Spinal cord (tissue), 10 donors: ENCODE results near the gene HIC1. TPM values are rescaled to one million over a fixed set of nuclear protein-coding genes. Genes with fewer than 3 reads are reported as not detected.
A peak's percentile ranks its signal among the peaks of the same experiment; 100 is the strongest.

Source experiments
- DNase-seq, 6 donors: peaks; one replicate each; pipeline versions ENCODE4 v3.0.0 to v3.0.0-alpha.2; 2013 to 2015; ENCODE audit warnings: low spot score in 6 of 6, low read depth in 4 of 6
- H3K27ac ChIP-seq: one replicate; pipeline ENCODE4 v1.5.1; 2013; ENCODE audit warnings: low read depth, low read length, control low read depth
- H3K27me3 ChIP-seq: one replicate; pipeline ENCODE4 v1.6.1; 2013; ENCODE audit warnings: low read length; ENCODE audit not compliant: control insufficient read depth, insufficient read depth
- H3K36me3 ChIP-seq: one replicate; pipeline ENCODE4 v1.6.1; 2013; ENCODE audit warnings: low read length; ENCODE audit not compliant: control insufficient read depth, insufficient read depth
- H3K4me1 ChIP-seq: one replicate; pipeline ENCODE4 v1.6.1; 2013; ENCODE audit warnings: low read length; ENCODE audit not compliant: control insufficient read depth, insufficient read depth
- H3K4me3 ChIP-seq: one replicate; pipeline ENCODE4 v1.5.1; 2013; ENCODE audit warnings: low read depth, low read length, control low read depth
- H3K9me3 ChIP-seq: one replicate; pipeline ENCODE4 v1.6.1; 2013; ENCODE audit warnings: low read length; ENCODE audit not compliant: control insufficient read depth, insufficient read depth
- WGBS: methylation state at CpG from one replicate; pipeline ENCODE4 v1.1.5; 2013; ENCODE audit warnings: missing lambda C conversion rate; ENCODE audit not compliant: insufficient coverage; 5-methylcytosine and 5-hydroxymethylcytosine counted together
- polyA plus RNA-seq, 2 donors: library from polyadenylated mRNA; unstranded; fragments of 120-200 nt; gene quantifications; one replicate each; pipeline ENCODE4 v1.2.1, GENCODE V29; 2013; ENCODE audit not compliant: insufficient read length in 2 of 2
- total RNA-seq, 2 donors: library from RNA; depleted of rRNA in 1 of 2; stranded (reverse); fragments of 120-200 nt in 1 of 2; fragments of >200 nt in 1 of 2; gene quantifications; one replicate each; pipeline versions ENCODE4 v1.2.3 to v1.2.4, GENCODE V29; 2013 to 2014
- donor health status: healthy.

HIC1 gene
- total and polyA plus RNA-seq, 4 donors = 8.6 to 46.5 (median 14.2) TPM

DNA sequence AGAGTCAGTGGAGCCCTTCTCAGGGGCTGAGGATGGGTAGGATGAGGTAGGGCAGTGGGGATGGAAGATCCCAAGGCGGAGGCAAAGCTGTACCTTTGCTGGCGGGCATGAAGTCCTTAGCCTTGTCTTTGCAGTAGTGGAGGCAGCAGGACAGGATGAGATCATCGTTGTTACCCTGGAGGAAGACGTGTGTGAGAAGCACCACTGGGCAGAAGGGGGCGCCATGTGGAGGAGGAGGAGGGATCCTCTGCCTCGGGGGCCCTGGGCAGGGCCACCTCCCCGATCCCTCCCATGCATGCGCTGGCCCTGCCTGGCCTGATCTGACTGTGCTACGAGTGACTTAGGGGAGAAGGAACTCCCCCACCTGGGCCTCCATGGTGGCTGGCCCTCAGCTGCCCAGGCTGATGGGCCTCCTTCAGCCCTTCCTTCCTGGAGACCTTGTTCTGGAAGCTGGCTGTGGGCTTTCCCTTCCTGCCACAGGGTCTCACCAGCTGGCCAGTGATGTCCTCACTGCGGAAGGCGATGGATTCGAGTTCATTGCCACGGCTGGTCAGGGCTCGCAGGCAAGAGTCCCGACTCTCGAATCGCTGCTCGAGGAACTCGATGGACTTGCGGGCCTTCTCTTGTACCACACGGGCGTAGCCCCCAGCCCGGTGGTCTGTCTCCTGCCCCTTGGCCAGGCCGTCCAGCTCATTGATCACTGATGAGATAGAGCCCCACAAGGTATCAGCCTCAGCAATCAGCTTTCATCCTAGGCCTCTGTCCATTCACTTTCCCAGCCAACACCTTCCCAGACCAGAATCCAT is 10.3 kb downstream of the HIC1 start:
- peaks cover 83% of the 10 kb centered on the region for H3K36me3 ChIP-seq
- WGBS = 84% methylated on average over 23 of the region's 24 CpGs
- H3K4me1 ChIP-seq = peaks cover 80% of the 10 kb centered on the region
- H3K27me3 ChIP-seq = peaks cover 17% of the 10 kb centered on the region
- peak overlapping the region; percentile 88 for H3K27ac ChIP-seq
- no peak overlapping the region for H3K4me3 ChIP-seq
- DNase-seq = peak in 1 of 6 donors; percentile 24
- H3K9me3 ChIP-seq = no peaks in the 10 kb centered on the region

DNA sequence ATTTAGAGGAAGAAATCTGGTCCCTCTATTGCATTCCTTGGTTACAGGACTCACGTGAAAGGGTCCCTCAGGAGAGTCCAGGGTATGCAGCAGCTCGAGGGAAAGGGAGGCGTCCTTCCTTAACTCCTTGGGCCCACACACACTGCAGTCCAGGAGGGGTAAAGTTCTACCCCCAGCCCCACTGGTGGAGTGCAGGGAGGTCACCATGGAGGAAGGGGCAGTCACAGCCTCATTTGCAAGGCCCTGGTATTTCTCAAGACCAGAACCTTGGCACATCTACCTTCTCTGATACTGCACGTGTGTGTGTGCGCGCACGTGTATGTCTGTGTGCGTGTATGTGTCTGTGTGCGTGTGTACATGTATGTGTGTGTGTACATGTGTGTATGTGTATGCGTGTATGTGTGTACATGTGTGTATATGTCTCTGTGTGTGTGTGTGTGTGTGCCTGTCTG is 11.1 kb downstream of the HIC1 start:
- peaks cover 83% of the 10 kb centered on the region for H3K36me3 ChIP-seq
- H3K27ac ChIP-seq = peak overlapping the region; percentile 88
- WGBS = 96% methylated on average over 8 of the region's 10 CpGs
- H3K4me1 ChIP-seq = peaks cover 80% of the 10 kb centered on the region
- DNase-seq = no peak
- H3K27me3 ChIP-seq = peaks cover 9% of the 10 kb centered on the region
- no peak overlapping the region for H3K4me3 ChIP-seq
- no peaks in the 10 kb centered on the region for H3K9me3 ChIP-seq

DNA sequence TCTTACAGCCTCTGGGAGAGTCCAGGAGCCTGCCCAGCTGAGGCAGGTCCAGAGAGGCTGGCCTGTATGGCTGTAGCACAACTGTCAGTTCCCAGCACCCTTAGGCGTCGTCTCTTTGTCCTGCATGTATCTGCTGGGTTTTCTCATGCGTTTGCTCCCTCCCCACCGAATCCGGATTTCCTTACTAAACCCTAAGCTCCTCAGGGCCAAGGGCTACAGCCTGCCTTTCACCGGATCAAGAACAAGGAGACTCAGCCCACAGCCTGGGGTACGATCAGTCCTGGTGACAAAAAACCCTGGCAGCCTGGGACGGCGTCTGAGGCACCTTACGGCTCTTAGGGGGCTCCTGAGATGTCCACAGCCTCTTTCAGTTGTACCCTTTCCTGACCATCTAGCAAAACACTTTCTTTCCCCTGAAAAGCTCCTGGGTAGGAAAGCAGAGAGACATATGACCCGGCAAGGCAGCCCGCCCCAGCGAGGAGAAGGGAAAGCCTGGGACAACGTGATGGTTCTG is 12.2 kb downstream of the HIC1 start:
- peaks cover 82% of the 10 kb centered on the region for H3K4me1 ChIP-seq
- no peaks in the 10 kb centered on the region for H3K9me3 ChIP-seq
- peaks cover 83% of the 10 kb centered on the region for H3K36me3 ChIP-seq
- no peaks in the 10 kb centered on the region for H3K27me3 ChIP-seq
- 70% methylated on average over 11 of the region's 14 CpGs for WGBS
- H3K4me3 ChIP-seq = no peak overlapping the region
- peak in 1 of 6 donors; percentile 25 for DNase-seq
- peak overlapping the region; percentile 88 for H3K27ac ChIP-seq

DNA sequence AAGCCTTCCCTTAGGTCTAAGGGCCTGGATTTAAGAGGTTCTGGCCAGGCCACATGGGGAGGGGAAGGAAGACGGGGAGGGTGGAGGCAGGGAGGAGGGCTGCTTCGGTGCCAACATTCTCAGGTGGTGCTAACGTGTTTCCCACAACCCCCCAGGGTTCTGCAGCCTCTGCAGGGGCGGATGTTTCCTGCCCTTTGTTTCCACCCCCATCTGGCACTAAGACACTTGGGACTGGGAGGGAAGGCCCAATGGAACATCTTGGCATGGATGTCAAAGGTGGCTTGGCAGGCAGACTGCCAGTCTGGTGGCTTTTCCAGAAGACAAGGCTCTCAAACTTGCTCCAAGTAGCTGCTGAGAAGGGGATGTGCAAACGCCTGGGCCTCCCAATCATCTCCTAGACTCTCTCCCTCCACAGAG is 12.7 kb downstream of the HIC1 start:
- peak in 1 of 6 donors; percentile 31 for DNase-seq
- no peaks in the 10 kb centered on the region for H3K9me3 ChIP-seq
- H3K36me3 ChIP-seq = peaks cover 83% of the 10 kb centered on the region
- peaks cover 79% of the 10 kb centered on the region for H3K4me1 ChIP-seq
- 88% methylated on average over 2 of the region's 5 CpGs for WGBS
- H3K27me3 ChIP-seq = no peaks in the 10 kb centered on the region
- H3K4me3 ChIP-seq = no peak overlapping the region
- peak overlapping the region; percentile 88 for H3K27ac ChIP-seq

DNA sequence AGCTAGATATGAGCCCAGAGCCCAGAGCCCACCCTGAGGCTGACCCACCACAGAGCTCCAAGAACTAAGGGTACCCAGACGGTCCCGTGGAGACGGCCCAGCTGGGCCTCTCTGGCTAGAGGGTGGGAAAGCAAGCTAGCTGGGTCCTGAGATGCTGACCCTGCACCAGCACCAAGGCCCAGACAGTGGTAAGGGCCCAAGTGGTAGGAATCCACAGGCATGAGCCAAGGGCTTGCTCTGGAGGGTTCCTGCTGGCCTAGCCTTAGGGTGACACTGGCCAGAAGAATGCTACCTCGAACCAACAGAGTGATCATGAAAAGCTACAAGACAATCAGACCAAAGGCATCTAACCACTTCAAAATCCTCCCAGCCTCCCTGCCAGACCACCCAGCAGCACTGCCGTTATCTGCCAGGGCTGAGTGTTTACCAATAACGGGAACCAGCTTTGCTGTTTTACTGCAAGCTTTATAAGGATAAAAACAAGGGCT is 13.2 kb downstream of the HIC1 start:
- Histone ChIP-seq H3K27ac (peak overlapping the region; percentile 88), H3K4me1 (peaks cover 74% of the 10 kb centered on the region), H3K4me3 (no peak overlapping the region), H3K36me3 (peaks cover 79% of the 10 kb centered on the region), H3K27me3 (no peaks in the 10 kb centered on the region), H3K9me3 (no peaks in the 10 kb centered on the region)
- WGBS = 61% methylated on average over 5 of the region's 6 CpGs
- no peak for DNase-seq

DNA sequence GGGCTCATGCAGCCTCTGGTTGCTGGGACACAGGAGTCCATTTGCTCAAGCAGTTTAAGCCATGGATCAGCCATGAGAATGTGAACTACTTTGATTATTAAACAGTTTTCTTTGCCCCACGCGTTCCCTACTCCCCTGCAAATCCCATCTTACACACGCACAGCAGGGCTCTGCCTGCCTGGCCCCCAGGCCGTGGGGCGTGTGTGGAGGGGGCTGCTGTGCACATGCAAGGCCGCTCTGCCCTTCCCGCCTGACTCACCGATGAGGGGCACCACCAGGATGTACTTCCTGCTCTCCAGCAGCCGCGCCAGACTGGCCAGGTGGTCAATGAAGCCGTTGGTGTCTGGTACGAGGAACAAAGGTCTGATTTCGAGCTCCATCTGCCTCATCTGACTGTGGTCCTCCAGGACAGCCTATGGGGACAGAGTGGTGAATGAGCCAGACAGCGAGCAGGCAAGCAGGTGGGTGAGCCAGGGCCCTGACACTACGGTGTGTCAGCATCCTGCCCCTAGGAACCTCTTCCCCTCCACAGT is 13.7 kb downstream of the HIC1 start:
- Histone ChIP-seq H3K4me1 (peaks cover 69% of the 10 kb centered on the region), H3K27ac (peak overlapping the region; percentile 88), H3K9me3 (no peaks in the 10 kb centered on the region), H3K36me3 (peaks cover 75% of the 10 kb centered on the region), H3K4me3 (no peak overlapping the region), H3K27me3 (no peaks in the 10 kb centered on the region)
- WGBS = 50% methylated on average over 11 of the region's 15 CpGs
- DNase-seq = peak in 1 of 6 donors; percentile 38

DNA sequence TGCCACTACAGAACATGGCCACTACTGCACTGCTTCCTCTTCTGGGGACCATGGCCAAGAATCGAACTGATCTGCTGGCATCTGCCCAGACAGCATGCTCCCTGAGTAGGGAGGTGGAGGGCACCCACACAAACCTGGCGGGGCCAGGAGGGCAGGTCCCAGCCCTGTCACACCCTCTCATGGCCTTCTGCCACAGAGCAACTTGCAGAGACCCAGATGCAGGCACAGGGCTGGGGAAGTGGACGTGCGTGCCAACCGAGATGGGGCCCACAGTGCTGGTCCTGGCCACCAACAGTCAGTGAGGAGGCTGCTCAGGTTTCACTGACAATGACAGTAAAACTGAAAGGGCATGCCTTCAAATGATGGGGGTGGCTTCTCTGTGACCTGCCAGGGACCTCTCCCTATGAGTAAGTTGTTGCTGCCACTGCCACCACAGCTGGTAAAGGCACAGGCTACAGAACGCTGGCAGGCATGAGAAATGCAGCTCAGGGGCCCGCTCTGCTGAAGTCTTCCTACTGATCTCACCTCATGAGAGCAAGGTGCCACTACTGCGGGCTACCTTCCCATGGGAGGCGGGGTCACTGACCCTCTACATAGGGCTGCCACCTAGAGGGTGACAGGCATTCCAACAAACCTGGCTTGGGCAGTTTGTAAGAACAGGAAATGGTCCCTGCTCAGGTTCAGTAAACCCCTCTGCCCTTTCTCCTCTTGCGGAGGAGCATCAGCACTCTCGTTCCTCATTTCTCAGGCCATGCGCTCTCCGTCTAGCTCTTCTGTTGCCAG is 15.5 kb downstream of the HIC1 start:
- H3K4me1 ChIP-seq = peaks cover 62% of the 10 kb centered on the region
- H3K27me3 ChIP-seq = no peaks in the 10 kb centered on the region
- H3K27ac ChIP-seq = peak overlapping the region; percentile 65
- H3K36me3 ChIP-seq = peaks cover 65% of the 10 kb centered on the region
- H3K9me3 ChIP-seq = no peaks in the 10 kb centered on the region
- WGBS = 73% methylated on average over 13 of the region's 13 CpGs
- no peak for DNase-seq
- H3K4me3 ChIP-seq = no peak overlapping the region

DNA sequence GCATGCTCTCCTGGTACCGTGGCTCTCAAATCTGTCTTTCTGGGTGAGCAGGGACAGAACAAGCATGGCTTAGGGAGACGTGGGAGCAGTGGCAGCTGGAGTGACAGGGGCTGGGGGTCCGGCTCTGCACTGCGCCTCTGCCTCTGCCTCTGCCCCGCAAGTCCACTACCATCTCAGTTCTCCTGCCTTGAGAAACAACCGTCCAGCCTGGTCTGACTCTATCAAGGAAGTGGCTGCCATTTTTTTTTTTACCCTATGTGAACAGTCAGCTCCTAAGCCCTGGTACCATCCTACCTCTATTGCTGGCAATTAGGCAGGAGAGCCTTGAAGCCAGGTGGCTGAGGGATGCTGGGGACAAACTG is 16.1 kb downstream of the HIC1 start:
- peaks cover 63% of the 10 kb centered on the region for H3K36me3 ChIP-seq
- H3K9me3 ChIP-seq = no peaks in the 10 kb centered on the region
- H3K27me3 ChIP-seq = no peaks in the 10 kb centered on the region
- no peak for DNase-seq
- peak overlapping the region; percentile 65 for H3K27ac ChIP-seq
- H3K4me1 ChIP-seq = peaks cover 62% of the 10 kb centered on the region
- WGBS = 93% methylated on average over 6 of the region's 6 CpGs
- no peak overlapping the region for H3K4me3 ChIP-seq

DNA sequence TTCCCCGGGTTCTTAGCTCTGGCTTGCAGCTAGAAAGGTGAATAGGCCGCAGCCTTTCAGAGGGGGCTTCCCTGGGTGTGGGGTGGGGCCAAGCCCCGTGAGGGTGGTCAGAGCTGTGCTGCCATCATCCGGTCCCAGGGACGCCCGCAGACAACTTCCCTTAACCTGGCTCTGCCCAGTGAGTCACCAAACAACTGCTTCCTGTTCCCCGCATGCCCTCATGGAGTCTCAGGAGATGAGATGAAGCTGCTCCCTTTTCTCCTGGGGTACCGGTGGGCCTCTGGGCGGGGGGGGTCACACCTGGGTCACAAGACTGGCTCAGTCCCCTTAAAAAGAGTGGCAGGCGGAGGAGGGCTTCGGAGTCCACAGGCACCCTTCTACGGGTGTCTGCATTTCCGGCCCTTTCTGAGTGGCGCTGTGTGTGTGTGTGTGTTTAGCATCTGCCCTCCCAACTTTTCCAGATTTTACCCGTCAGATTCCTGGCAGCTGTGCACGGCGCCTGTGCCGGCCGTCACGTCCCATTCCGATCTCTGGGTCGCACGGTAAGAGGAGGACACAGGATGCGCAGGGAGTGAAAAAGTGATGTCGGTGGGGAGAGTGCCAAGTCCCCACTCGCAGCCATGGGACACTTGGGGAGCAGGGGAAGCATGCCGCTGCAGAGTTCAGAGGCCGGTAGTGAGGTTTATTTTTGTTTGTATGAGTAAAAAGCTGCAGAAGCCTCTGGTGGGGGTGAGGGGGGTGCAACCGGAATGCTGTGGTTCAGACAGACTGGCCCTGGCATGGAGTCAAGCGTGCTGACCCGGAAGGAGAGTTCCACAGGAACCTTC is 16.8 kb downstream of the HIC1 start:
- Histone ChIP-seq H3K9me3 (no peaks in the 10 kb centered on the region), H3K36me3 (peaks cover 63% of the 10 kb centered on the region), H3K27me3 (no peaks in the 10 kb centered on the region), H3K4me1 (peaks cover 62% of the 10 kb centered on the region), H3K4me3 (no peak overlapping the region), H3K27ac (peak overlapping the region; percentile 65)
- peak in 1 of 6 donors; percentile 49 for DNase-seq
- 85% methylated on average over 26 of the region's 31 CpGs for WGBS
